GM21447 (cell line): Measurements from ENCODE around the gene DPF1.
"Not testable (repeated sequence)": the region's sequence is repeated elsewhere in the genome, so short reads cannot be mapped to it uniquely, and the experiment has no call there.

Source experiments
- ATAC-seq: cut with Tn5 transposase; IDR thresholded peaks from one replicate; pipeline ENCODE4 v1.9.1; 2021; ENCODE audit not compliant: unreplicated experiment

DPF1 gene

GRCh38 chr19:38224014-38224862 lies at the start of gene DPF1:
Gene DPF1, minus strand, starts transcription at chr19:38224222. Its CDS starts 80 bp downstream, at chr19:38224142.
- peak; percentile 61 for ATAC-seq

GRCh38 chr19:38273499-38273898 lies 49.5 kb upstream of the DPF1 start:
- no peak for ATAC-seq

- ATAC-seq, result no peak
Measured at GRCh38 chr19:38270587-38271167, 46.7 kb upstream of the DPF1 start.

- no peak for ATAC-seq
Measured at GRCh38 chr19:38268539-38268938, 44.5 kb upstream of the DPF1 start.

- no peak for ATAC-seq
Measured at GRCh38 chr19:38267761-38268483, 43.9 kb upstream of the DPF1 start.

GRCh38 chr19:38266981-38267597 lies 43.1 kb upstream of the DPF1 start:
- no peak for ATAC-seq

GRCh38 chr19:38265921-38266429 lies 42.0 kb upstream of the DPF1 start:
- no peak for ATAC-seq

GRCh38 chr19:38265213-38265861 lies 41.3 kb upstream of the DPF1 start:
- no peak for ATAC-seq

- ATAC-seq, result no peak
Measured at GRCh38 chr19:38264486-38265212, 40.6 kb upstream of the DPF1 start, which contains the start of gene SPINT2. Gene SPINT2, plus strand, starts transcription at chr19:38264573. Its CDS starts 320 bp downstream, at chr19:38264893.

GRCh38 chr19:38263689-38264485 lies 39.9 kb upstream of the DPF1 start:
- ATAC-seq, result no peak

- ATAC-seq, result no peak
Measured at GRCh38 chr19:38262585-38263268, 38.7 kb upstream of the DPF1 start.

GRCh38 chr19:38261942-38262341 lies 37.9 kb upstream of the DPF1 start:
- ATAC-seq, result not testable (repeated sequence)

- no peak for ATAC-seq
Measured at GRCh38 chr19:38255383-38256014, 31.5 kb upstream of the DPF1 start.

GRCh38 chr19:38253788-38254187 lies 29.8 kb upstream of the DPF1 start:
- ATAC-seq, result no peak

- no peak for ATAC-seq
Measured at GRCh38 chr19:38252941-38253691, 29.1 kb upstream of the DPF1 start.

GRCh38 chr19:38252385-38252784 lies 28.4 kb upstream of the DPF1 start:
- ATAC-seq, result no peak

- ATAC-seq, result no peak
Measured at GRCh38 chr19:38251564-38252051, 27.6 kb upstream of the DPF1 start.
